Right forelimb (tissue), 1 donor: Measurements from ENCODE around the gene NOL4L.
A peak's percentile ranks its signal among the peaks of the same experiment; 100 is the strongest.
"Not testable (repeated sequence)": the region's sequence is repeated elsewhere in the genome, so short reads cannot be mapped to it uniquely, and the experiment has no call there.

Source experiments
- DNase-seq: peaks from one replicate; pipeline ENCODE4 v3.0.0-alpha.2; 2018

NOL4L gene

DNA sequence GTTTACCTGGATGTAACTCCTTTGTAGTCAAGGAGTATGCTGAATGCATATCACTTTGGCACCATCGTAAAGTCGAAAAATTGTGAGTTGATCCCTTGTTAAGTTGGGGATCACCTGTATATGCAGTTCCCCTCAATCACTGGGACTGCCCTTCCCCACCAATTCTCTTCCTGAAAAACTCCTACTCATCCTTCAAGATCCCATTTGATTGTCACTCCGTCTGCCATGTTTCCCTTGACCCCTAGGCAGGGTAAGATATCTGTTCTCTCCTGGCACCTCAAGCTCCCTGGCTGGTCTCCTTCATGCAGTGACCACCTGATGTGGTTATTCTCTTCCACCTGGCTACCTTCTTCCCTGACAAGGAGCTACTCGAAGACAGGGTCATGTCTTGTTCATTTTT lies 10.0 kb upstream of the NOL4L start:
- no peak for DNase-seq

DNA sequence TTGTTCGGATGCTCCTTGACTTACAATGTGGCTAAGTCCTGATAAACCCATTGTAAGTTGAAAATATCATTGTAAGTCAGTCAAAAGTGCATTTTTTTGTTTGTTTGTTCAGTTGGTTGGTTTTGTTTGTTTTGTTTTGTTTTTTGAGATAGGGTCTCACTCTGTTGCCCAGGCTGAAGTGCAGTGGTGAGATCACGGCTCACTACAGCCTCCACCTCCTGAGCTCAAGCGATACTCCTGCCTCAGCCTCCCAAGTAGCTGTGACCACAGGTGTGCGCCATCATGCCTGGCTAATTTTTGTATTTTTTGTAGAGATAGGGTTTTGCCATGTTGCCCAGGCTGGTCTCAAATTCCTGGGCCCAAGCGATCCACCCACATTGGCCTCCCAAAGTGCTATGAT lies 9.5 kb upstream of the NOL4L start:
- not testable (repeated sequence) for DNase-seq

DNA sequence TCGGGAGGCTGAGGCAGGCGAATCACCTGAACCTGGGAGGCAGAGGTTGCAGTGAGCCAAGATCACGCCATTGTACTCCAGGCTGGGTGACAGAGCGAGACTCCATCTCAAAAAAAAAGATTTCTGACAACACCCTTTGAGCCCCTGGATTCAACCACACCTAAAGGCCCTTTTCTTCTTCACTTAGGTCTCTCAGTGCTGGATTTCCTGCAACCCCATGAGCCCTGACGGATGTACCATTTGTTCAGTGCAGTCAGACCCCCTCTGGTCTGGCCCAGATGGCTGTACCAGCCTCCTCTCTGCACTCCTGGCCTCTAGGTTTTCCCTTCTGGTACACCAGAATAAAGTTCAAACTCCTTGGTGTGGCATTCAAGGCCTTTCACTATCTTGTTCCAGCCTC lies 9.1 kb upstream of the NOL4L start:
- DNase-seq, result no peak

DNA sequence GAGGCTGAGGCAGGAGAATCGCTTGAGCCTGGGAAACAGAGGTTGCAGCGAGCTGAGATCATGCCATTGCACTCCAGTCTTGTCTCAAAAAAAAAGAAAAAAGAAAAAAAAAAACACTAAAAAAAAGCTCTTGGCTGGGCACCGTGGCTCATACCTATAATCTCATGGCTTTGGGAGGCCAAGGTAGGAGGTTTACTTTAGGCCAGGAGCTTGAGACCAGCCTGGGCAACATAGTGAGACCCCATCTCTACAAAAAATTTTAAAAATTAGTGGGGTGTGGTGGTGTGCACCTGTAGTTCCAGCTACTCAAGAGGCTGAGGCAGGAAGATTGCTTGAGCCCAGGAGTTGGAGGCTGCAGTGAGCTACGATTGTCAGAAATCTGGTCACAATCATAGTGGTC lies 7.5 kb upstream of the NOL4L start:
- not testable (repeated sequence) for DNase-seq

DNA sequence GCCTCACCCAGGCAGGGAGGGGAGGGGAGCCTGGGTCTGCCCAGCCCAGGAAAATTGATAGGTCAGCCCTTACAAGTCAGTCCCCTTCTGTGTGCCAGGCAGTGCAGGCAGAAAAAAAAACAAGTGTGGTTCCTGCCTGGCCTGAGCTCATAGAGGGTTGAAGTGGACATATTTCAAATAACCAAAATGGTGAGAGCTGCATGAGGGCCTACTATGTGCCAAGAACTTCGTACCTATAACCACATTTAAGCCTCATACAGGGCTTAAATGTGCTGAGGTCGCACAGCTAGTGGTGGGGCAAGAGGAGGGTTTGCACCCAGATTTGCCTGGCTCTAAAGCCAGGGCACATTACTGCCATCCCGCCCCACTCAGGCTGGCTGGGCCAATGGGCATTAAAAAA lies 6.9 kb upstream of the NOL4L start:
- DNase-seq, result no peak

DNA sequence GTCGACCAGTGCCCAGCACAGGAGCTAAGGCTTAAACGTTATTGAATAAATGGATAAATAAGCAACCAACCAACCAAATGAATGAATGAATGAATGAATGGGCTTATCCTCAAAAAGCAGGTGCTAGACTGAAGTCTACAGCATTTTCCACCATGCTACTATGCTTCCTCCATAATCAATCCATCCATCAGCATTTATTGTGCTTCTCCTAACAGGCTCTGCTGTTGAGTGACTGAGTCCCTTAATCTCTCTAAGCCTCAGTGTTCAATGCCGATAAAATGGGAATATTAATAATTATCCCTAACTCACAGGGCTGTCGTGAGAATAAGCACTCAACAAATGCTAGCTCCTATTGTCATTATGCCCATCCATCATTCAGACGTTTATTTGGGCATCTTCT lies 4.6 kb upstream of the NOL4L start:
- DNase-seq, result no peak

DNA sequence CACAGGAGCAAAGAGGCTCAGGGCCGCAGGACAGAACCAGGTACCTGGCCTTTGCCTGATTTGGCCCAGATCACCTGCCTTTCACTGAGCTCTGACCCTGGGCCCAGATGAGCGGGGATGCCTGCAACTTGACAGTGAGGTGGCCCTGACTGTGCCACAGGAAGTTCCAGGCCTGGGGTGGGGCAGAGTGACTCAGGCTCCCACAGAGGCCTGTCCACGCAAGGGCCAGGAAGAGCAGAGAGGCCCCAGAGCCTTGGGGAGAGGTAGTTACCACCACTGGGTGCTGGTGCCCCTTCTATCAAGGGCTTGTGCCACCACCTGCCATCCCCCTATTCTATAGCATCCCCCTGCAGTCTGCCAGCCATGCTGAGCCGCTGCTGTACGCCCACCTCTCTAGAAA lies 4.1 kb upstream of the NOL4L start:
- no peak for DNase-seq

DNA sequence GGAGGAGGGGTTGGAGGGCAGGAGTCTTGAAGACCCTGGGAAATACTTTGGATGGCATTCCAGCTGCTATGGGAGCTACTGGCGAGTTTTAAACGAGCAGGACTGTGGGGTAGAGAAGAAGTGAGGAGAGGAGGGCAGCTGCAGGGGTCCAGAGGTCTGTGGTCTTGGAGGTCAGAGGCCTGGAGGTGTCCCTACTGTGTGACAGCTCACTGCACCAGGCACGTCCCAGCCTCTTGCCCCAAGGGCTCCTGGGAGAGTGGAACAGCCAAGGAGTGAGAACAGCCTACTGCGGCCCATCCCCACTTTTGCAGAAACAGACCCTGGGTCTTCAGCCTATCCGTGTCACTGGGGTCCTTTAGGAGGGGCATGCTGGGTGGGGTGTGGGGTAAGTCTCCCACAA lies 2.9 kb upstream of the NOL4L start:
- no peak for DNase-seq

DNA sequence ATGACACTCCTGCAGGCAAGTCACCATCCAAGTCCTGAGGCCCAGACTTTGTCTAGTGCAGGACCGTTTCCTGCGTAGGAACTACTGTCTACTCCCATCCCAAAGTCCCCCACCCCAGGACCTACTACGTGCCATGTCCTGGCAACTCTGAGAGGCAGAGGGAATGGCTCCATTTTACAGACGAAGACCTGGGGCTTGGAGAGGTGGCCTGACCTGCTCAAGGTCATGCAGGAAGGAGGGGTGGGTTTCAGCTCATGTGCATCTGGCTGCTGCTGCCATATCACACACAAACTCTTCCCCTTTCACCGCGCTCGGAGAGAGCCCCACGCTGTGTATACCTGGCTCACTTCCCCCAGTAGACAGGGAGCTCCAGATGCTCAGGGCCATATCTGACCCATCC lies 1.2 kb upstream of the NOL4L start:
- no peak for DNase-seq

DNA sequence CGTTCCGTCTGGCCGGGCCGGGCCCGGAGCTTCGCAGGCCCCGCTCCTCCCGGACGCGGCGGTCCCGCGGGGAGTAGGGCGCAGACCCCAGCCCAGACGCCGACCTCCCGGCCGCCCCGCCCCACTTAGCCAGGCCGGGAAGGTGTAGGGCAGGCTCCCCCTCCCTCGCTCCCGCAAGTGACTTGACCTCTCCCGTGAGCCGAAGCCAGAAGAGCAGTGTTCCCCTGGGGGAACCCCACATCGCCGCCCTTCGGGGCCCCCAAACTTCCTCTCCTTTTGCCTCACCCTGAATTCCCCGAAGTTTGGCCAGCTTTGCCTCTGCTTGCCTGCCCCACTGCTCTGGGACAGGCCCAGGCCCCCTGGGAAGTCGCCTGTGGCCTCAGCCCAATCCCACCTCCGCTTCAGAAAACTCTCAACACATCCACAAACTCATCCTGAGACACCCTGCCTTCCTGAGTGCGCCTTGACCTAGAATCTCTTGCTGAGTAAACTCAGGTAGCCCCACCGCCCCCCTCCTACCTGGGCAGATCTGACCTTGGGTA lies 524 bp upstream of the NOL4L start:
- DNase-seq, result no peak

DNA sequence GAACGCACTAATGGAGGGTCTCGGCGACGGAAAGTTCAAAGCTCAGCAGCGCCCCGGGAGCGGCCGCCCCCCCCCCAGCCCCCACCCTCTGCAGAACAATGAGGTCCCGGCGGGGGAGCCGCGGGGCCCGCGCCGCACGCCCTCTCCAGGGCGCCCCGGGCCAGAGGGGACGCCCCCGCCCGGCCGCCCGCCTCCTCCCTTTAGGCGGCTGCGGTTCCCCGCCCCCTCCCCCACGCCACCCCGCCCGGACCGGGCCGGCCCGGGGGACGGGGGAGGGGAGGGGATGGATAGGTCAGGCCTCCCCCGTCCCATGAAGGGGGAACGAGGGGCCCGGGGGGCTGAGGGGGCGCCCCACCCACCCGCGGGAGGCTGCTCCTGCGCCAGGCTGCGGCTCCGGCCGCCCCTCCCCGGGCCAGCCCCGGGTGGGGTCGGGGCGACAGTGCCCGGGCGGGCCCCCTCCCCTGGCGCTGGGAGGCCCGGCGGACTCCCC lies 1.5 kb downstream of the NOL4L start:
- no peak for DNase-seq

DNA sequence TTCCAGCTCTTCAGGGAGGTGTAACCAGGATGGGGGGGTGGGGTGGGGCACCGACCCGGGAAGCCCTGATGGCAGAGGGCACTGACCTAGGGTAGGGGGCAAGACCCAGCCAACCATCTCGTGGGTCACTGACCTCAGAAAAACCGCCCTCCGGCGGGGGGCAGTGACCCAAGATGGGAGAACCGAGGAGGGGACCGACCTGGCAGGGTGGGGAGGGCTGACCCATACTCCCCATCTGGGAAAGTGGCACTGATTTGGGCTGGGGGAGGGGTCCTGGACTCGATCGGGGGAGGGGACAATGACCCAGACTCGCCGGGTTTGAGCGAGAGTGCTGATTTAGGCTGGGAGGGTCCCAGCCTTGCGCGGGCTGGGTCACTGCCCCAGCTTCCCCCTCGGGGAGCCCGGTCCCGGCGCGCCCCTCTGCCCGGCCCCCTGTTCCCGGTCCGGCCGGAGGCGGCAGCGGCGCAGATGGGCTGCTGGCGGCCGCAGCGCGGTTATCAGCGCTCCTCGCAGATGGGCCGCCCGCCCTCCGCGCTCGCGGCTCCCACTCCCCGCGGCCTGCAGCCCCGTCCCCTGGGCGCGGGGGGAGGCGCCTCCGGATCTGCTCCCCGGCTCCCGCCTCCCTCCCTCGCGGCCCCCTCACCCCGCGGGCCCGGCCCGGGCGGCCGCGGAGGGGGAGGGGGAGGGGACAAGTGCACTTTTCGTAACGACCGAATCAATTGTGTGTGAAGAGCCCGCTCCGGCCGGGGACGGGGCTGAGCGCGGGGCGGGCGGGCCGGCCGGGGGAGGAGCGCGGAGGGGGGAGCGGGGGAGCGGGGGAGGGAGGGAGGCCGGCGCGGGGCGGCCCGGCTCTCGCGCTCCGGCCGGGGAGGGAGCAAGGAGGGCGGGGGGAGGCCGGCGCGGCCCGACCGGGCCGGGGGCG lies 2.2 kb downstream of the NOL4L start:
- DNase-seq, result peak; percentile 70

DNA sequence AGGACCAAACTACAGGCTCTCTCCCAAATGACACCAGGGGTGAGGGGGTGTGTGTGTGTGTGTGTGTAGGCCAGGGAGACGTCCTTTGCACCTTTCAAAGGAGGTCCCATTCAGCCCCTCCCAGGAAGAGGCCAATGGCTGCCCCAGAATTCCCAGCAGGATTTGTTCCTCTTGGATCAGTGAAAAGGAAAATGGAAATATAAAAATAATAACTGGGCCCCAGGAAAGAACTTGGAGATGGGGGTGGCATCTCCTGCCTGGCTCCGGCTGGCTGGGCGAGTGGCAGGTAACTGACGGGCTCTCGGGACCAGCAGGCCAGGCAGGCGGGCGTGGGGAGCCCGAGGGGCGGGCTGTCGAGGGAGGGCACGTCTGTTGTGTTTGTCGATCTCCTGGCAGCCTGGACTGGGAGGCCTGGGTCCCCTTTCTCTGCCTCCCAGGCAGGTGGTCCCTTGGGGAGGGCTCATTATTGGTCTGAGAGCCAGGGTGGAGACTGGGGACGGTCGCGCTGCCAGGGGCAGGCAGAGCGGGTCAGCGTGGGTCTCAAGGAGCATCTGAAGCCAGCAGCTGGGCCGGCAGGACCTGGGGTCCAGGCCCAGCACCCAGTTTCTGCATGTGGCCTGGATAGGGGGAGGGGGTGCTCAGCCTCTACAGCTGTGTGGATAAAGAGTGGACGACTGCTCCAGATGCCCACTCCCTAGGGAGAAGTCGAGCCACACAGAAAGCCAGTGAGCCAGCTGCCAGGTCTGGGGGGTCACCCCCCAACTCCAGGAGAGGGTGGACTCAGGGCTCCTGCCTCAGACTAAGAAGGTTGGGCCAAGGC lies 3.1 kb downstream of the NOL4L start:
- no peak for DNase-seq

DNA sequence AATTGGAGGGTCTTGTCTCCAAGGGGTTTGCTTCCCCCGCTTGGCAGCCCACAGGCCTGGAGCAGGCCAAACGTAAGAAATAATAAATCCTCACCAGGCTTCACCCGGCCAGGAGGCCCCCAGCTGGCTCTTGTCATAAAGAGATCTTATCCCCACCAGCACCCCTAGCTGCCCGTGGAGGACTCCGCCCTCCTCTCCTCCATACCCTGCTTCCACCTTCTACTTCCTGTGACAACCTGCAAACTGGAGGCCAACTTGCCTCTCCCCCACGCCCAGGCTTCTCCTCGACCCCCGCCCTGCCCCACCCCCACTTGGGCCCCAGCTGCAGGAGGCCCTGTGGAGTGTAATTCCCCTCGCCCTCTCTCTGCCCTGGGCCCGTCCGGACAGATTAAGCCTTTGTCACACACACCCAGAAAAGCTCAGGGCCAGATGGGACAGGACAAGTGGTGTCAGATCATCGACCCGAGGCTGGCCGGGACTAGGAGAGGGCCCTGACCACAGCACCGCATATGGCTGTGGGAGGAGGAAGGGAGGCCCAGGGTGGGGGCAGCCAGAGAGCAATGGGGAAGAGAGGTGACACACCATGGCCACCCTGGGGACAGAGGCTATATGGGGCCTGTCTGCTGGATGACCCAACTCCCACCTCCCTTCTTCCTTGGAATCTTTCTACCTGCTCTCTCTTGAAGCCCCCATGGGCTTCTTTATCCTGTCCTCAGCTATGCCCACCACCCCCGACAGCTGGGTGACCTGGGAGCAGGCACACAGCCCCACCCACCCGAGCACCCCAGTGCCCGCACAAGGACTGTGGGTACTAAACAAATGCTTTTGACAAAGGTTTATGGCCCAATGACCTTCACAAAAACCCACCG lies 3.9 kb downstream of the NOL4L start:
- no peak for DNase-seq

DNA sequence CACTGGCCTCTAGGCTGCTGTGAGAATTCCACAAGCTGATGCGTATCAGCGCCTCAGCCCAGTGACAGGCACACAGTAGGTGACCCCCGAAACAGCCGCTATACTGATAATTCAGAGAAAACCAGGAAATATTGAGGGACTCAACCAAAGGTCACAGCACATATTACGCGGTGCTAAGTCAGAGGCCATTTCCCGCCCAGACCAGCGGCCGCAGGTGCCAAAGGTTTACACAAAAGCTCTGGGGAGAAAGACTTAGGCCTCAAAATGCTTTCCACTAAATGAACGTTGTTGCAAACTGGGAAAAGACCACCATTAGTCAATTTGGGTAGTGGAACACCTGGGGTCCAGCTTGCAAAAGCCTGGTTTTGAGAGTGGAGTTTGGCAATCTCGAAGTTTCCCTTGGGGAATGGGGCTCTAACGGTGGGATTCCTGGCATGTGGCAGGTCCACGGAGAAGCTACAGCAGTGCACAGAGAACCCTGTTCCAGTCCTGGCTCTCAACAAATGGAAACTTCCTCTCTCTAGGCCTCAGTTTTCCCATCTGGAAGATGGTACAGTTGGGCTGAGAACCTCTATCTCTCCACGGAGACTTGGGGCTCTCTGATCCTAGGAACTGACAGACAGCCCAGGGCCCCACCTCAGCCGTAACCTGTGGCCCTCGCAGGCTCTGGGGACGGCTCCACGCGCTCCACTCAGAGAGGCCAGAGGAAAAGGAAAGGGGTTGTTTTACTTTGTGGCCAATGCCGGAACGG lies 4.7 kb downstream of the NOL4L start:
- DNase-seq, result no peak

DNA sequence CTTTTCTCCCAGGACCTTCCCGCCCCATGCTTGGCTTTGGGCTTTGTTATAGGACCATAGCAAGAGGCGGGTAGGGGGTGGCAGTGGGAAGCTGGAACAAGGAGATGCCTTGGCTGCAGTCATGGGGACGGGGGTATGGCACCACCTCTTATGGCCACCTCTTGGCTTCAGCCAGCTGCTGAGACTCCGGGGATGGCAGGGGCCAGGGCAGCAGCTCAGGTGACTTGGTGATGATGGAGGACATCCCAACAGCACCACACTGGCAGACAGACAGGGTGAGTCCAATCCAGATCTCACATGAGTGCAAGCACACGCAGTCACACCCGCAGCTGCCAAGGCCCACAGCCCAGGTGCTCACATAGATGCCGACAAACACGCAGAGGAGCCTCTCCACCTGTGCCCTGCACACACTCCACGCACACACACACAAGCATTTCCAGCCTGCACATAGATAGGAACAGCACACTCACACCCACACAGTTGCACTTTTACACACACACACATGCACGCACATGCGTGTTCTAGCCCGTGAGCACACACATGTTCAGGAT lies 6.2 kb downstream of the NOL4L start:
- no peak for DNase-seq

DNA sequence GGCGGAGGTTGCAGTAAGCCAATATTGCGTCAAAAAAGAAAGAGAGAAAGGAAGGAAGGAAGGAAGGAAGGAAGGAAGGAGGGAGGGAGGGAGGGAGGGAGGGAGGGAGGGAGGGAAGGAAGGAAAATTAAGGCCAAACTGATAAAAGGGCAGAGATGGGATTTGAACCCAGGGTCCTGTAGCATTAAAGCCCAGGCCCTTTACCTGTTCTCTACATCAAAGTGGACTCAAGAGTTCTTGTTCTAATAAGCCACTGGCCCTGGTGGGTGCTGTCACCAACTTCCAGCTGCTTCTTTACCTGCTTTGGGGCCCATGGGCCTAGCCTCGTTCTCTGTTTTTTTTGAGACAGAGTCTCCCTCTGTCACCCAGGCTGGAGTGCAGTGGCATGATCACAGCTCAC lies 7.1 kb downstream of the NOL4L start:
- DNase-seq, result not testable (repeated sequence)

DNA sequence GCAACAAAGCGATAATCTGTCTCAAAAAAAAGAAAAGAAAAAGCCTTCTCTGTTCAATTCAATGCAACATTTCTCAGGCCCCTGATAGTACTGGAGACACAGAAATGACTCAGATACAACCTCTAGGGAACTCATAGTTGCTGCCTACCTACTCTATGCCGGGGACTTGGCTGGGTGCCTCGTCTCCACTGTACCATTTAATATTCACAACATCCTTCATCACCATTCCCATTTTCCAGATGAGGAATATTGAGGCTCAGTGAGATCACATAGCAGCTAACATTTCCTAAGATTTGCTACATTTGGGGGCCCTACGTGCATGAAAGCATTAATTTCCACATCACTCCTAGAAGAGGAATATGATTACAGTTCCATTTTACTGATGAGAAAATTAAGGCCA lies 7.5 kb downstream of the NOL4L start:
- DNase-seq, result no peak

DNA sequence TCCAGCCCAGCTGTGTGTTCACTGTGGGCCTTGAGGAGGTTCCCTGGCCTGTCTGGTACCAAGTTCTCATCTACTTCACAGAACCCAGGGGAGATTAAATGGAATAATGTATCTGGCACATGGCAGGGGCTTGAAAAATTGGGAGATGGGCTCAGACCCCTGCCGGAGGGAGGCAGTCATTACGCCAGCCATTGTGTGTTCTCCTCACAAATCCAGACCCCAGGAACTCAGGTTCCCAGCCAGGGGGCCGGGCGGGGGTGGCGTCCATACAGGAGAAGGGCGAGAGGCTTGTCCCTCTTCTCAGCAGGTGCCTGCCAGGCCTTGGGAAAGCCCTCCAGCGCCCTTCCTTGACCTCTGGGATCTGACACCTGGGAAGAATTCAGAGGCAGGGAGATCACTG lies 8.1 kb downstream of the NOL4L start:
- no peak for DNase-seq

DNA sequence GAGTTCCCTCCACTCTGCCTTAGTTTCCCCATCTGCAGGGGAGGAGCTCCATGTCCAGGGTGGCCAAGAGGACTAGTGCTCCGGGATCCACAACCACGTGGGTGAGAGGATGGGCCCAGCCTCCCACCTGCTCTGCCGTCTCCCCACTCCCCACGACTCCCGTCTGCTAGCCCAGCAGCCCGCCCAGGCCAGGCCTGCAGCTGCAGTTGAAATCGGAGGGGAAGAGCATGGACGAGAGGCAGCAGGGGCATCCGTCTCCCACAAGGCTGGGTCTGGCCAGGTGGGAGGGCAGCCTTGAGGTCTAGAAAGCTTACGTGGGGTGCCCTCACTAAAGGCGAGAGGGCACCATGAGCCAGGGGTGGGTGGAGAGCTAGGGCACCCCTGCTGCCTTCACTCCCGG lies 8.6 kb downstream of the NOL4L start:
- no peak for DNase-seq

DNA sequence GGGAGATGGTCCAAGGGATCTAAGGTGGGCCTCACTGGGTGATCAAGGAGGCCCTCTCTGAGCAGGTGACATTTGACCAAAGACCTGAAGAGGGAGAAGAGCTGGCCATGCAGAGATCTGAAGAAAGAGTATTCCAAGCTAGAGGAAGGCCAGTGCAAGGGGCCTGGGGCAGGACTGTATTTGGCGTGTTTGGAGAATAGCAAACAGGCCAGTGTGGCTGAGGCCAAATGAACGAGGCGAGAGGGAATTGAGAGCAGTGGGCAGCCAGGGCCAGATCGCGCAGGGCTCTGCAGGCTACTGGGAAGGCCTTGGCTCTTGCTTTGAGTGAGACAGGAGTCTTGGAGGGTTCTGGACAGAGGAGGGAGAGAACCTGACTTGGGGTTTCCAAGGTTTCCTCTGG lies 9.3 kb downstream of the NOL4L start:
- DNase-seq, result no peak

DNA sequence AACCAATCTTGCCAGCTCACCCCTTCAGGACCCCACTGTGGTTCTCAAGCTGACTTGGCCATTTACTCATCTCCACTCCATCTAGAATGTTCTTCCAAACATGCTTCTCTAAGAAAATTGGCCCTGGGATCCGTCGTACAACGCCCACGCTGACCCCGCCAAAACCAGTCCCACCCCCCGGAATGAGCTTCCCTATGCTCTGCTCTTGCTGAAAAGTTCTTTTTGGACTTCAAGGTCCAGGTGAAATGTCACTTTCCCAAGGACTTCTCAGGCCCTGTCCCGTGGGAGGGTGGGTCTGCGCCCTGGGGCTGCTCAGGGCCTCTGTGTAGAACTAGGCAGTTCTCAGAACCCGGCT lies 9.9 kb downstream of the NOL4L start:
- no peak for DNase-seq
